NCI-H2029 (cell line): ENCODE data around the gene ADARB2.

Experiments used
- DNase-seq: peaks from one replicate; lab custom pipeline; 2025; lab: John Stamatoyannopoulos, UW

The ADARB2 gene

DNA sequence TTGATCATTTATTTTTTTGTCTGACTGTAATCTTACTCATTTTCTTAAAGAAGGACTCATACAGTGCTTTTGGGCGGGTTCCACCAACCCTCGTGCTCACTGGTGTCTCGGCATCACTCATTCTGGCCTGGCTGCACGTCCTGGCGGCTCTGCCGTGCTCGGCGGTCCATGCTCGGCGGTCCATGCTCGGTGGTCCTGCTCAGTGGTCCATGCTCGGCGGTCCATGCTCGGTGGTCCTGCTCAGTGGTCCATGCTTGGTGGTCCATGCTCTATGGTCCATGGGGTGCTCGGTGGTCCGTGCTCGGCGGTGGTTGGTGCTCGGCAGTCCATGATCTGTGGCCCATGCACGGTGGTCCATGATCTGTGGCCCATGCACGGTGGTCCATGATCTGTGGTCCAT, 608.7 kb downstream of the ADARB2 start:
- no peak for DNase-seq

DNA sequence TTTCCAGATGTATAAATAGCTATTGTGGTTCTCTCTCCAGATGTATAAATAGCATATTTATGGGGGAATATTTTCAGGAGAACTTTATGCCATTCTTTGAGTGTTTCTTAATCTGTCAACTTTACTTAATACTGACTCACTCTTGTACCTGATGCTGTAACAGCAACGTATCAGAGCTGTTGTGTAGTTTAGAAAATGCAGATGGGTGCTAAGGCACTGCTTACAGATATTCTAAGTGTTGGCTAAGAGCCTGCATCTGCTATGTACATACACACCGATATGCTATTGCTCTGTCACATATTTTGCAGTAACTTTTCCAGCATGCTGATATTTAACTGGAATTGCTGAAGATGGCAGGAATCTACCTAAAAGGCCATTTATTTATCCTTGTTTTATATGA, 609.2 kb downstream of the ADARB2 start:
- no peak for DNase-seq

DNA sequence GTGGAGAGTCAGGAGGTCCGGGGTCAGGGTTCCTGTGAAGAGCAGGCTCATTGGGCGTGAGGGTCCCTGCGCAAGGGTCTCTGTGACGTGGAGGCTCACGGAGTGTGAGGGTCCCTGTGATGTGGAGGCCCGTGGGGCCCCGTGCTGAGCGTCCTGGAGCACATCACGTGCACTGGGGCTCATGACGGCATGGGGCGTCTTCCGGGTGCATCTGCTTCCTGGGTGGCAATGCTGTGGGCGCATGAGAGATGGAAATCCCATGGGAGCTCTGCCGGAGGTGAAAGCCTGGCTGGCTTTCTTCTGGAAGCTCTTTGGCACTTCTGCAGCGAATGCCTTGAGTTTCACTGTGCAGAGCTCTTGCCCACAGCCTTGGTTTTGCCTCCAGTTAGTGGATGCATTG, 609.7 kb downstream of the ADARB2 start:
- no peak for DNase-seq
